ENCODE results near the gene HYCC2. TPM values are rescaled to one million over a fixed set of nuclear protein-coding genes. Genes with fewer than 3 reads are reported as not detected.

HYCC2 gene
- total RNA-seq, 1 experiment from 2014 or later, result 13.3 TPM

DNA sequence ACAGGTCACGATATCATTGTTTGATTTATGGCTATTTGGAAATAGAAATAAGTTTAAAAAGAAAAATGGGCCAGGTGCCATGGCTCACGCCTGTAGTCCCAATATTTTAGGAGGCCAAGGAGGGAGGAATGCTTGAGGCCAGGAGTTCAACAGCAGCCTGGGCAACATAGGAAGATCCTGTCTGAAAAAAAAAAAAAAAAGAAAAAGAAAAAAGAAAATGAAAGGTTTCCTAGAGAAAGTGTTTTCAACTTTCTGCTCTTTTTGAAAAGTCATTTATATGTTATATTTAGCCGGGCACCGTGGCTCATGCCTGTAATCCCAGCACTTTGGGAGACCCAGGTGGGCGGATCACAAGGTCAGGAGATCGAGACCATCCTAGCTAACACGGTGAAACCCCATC, 3.5 kb upstream of the HYCC2 start:
- Histone ChIP-seq H2BK15ac (ENCODE audit: low read depth, low read length) (no peak overlapping the region), H3K23ac (ENCODE audit: insufficient read length, low read depth, low read length) (no peak overlapping the region), H3K27me3 (ENCODE audit: insufficient read depth, low read length) (no peaks in the 10 kb centered on the region), H2BK120ac (ENCODE audit: low read depth, low read length, poor library complexity, severe bottlenecking) (no peak overlapping the region), H2BK5ac (ENCODE audit: insufficient read length, low read length) (no peak overlapping the region), H4K20me1 (ENCODE audit: control insufficient read depth, insufficient read depth, insufficient read length) (no peaks in the 10 kb centered on the region), H3K9ac (ENCODE audit: extremely low read depth, insufficient read length, low read length) (no peak overlapping the region), H3K14ac (ENCODE audit: insufficient read depth, low read length) (no peak overlapping the region), H3K9me3 (ENCODE audit: control insufficient read depth, low read depth, low read length) (no peaks in the 10 kb centered on the region), H4K91ac (ENCODE audit: insufficient read length, low read depth, low read length) (no peak overlapping the region), H3K4me1 (ENCODE audit: insufficient read depth, low read length) (no peaks in the 10 kb centered on the region), H2BK20ac (ENCODE audit: low read depth, low read length, poor library complexity, severe bottlenecking) (no peak overlapping the region), H3K79me2 (ENCODE audit: insufficient read depth, low read length) (0 out of 2 replicates have a peak, but pooled peaks cover 1% of the 10 kb centered on the region), H3T11ph (ENCODE audit: low read length) (no peak overlapping the region), H4K5ac (ENCODE audit: insufficient read length, low read depth, low read length) (no peak overlapping the region), H3K56ac (ENCODE audit: insufficient read length, low read depth, low read length) (no peak overlapping the region), H3K27ac (ENCODE audit: insufficient read length, low read depth, low read length) (no peak overlapping the region), H3K4me2 (ENCODE audit: insufficient read depth, insufficient read length, low read length) (no peak overlapping the region), H4K8ac (replicated peaks; ENCODE audit: insufficient read length, low read depth, low read length) (no peak overlapping the region), H2AFZ (ENCODE audit: low read length) (no peak overlapping the region), H3K18ac (ENCODE audit: insufficient read length, low read depth, low read length) (no peak overlapping the region), H3K4ac (ENCODE audit: low read depth, low read length) (no peak overlapping the region), H2BK12ac (ENCODE audit: insufficient read length, low read depth, low read length) (no peak overlapping the region), H3K23me2 (ENCODE audit: insufficient read length, low read depth, low read length, poor library complexity, severe bottlenecking) (peaks cover 5% of the 10 kb centered on the region), H2AK5ac (ENCODE audit: insufficient read length, low read length) (no peak overlapping the region), H3K79me1 (ENCODE audit: insufficient read depth, low read depth, low read length, poor library complexity, severe bottlenecking) (no peaks in the 10 kb centered on the region)
- H3K9me3 Mint-ChIP-seq, result no peaks in the 10 kb centered on the region
- no peak overlapping the region for H3K27ac Mint-ChIP-seq
- H3K4me1 Mint-ChIP-seq, result peaks cover 11 to 18% of the 10 kb centered on the region in 2 experiments
- DNase-seq, result no peak
- peaks cover 1% of the 10 kb centered on the region; the same call in 1 of the 2 replicates for H3K27me3 Mint-ChIP-seq (ENCODE audit: low read depth)
- TF ChIP-seq, protein P1, sequence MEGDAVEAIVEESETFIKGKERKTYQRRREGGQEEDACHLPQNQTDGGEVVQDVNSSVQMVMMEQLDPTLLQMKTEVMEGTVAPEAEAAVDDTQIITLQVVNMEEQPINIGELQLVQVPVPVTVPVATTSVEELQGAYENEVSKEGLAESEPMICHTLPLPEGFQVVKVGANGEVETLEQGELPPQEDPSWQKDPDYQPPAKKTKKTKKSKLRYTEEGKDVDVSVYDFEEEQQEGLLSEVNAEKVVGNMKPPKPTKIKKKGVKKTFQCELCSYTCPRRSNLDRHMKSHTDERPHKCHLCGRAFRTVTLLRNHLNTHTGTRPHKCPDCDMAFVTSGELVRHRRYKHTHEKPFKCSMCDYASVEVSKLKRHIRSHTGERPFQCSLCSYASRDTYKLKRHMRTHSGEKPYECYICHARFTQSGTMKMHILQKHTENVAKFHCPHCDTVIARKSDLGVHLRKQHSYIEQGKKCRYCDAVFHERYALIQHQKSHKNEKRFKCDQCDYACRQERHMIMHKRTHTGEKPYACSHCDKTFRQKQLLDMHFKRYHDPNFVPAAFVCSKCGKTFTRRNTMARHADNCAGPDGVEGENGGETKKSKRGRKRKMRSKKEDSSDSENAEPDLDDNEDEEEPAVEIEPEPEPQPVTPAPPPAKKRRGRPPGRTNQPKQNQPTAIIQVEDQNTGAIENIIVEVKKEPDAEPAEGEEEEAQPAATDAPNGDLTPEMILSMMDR (conservative IDR thresholded peaks at IDR 0.05), result no peak
- WGBS (ENCODE audit: extremely low coverage, insufficient read length, low lambda C conversion rate), result no CpG with 5 or more reads among the region's 7 CpGs
- H3K36me3 Mint-ChIP-seq (ENCODE audit: insufficient read depth in 1 of 3, low read depth in 3 of 3), result peaks cover 0 to 6% (median 5%) of the 10 kb centered on the region in 3 experiments; a peak in 4 of 7 replicates
- no peak overlapping the region for H3K4me3 Mint-ChIP-seq
